CD8-positive, alpha-beta memory T cell (primary cell): Measurements from ENCODE around the gene SHMT1. TPM values are rescaled to one million over a fixed set of nuclear protein-coding genes. Genes with fewer than 3 reads are reported as not detected.
A peak's percentile ranks its signal among the peaks of the same experiment; 100 is the strongest.
"Not testable (repeated sequence)": the region's sequence is repeated elsewhere in the genome, so short reads cannot be mapped to it uniquely, and the experiment has no call there.

ENCODE experiments used
- CTCF ChIA-PET: fragments of 350-600 bp; sonication (Branson Sonifier 250); formaldehyde crosslinking; loops from one replicate; lab custom pipeline; 2021; ENCODE audit warnings: antibody characterized with exemption; lab: Charles Lee
- POLR2A ChIA-PET: fragments of 350-600 bp; sonication (Branson Sonifier 250); formaldehyde crosslinking; loops from one replicate; lab custom pipeline; 2021; ENCODE audit warnings: antibody characterized with exemption; lab: Charles Lee
- DNase-seq, 5 donors: peaks; one replicate each; pipeline versions ENCODE4 v3.0.0 to v3.0.0-alpha.2; 2020 to 2022; ENCODE audit warnings: mixed read lengths in 1 of 5
- H3K27ac ChIP-seq: one replicate; pipeline ENCODE4 v1.7.0; 2013; ENCODE audit warnings: low read depth, mild to moderate bottlenecking, low read length, moderate library complexity
- H3K27me3 ChIP-seq: 2 replicates; pipeline ENCODE4 v1.7.0; 2013; ENCODE audit warnings: low read length, mild to moderate bottlenecking; ENCODE audit not compliant: insufficient read depth, poor library complexity, severe bottlenecking
- H3K36me3 ChIP-seq: 2 replicates; pipeline ENCODE4 v1.7.0; 2013; ENCODE audit warnings: mild to moderate bottlenecking, low read length, moderate library complexity; ENCODE audit not compliant: insufficient read depth
- H3K4me1 ChIP-seq: 2 replicates; pipeline ENCODE4 v1.7.0; 2013; ENCODE audit warnings: mild to moderate bottlenecking, low read length, moderate library complexity; ENCODE audit not compliant: insufficient read depth
- H3K4me3 ChIP-seq: 2 replicates; pipeline ENCODE4 v1.7.0; 2013; ENCODE audit warnings: mild to moderate bottlenecking, low read length
- H3K9me3 ChIP-seq: 2 replicates; pipeline ENCODE4 v1.7.0; 2013; ENCODE audit warnings: mild to moderate bottlenecking, low read length
- H3K27ac Mint-ChIP-seq, 8 donors: one replicate each; pipeline ENCODE4 v1.8.0; 2020 to 2021; ENCODE audit warnings: mixed read lengths in 8 of 8, mild to moderate bottlenecking in 6 of 8, inconsistent platforms in 3 of 8, moderate library complexity in 3 of 8
- H3K27me3 Mint-ChIP-seq, 2 donors: one replicate each; pipeline ENCODE4 v1.8.0; 2020 to 2021; ENCODE audit warnings: mixed read lengths in 2 of 2, mild to moderate bottlenecking in 1 of 2, moderate library complexity in 1 of 2
- H3K36me3 Mint-ChIP-seq, 3 donors: one replicate each; pipeline ENCODE4 v1.8.0; 2020 to 2021; ENCODE audit warnings: mixed read lengths in 3 of 3, inconsistent platforms in 1 of 3, mild to moderate bottlenecking in 1 of 3
- H3K4me1 Mint-ChIP-seq, 3 donors: one replicate each; pipeline ENCODE4 v1.8.0; 2020 to 2021; ENCODE audit warnings: mixed read lengths in 3 of 3, inconsistent platforms in 1 of 3, mild to moderate bottlenecking in 1 of 3
- H3K4me3 Mint-ChIP-seq, 7 donors: one replicate each; pipeline ENCODE4 v1.8.0; 2020 to 2021; ENCODE audit warnings: mixed read lengths in 7 of 7, mild to moderate bottlenecking in 6 of 7, moderate library complexity in 4 of 7, inconsistent platforms in 2 of 7
- H3K9me3 Mint-ChIP-seq, 5 donors: one replicate each; pipeline ENCODE4 v1.8.0; 2020 to 2022; ENCODE audit warnings: mixed read lengths in 5 of 5, mild to moderate bottlenecking in 3 of 5, moderate library complexity in 2 of 5, inconsistent platforms in 1 of 5
- polyA plus RNA-seq: library from polyadenylated mRNA; unstranded; fragments of 300-500 nt; fragmentation: Illumina TruSeq; gene quantifications from one replicate; pipeline ENCODE4 v1.2.3, GENCODE V29; 2021
- total RNA-seq, 2 experiments: library from RNA; stranded (reverse); gene quantifications; one replicate each; pipeline ENCODE4 v1.2.3, GENCODE V29; 2021

Gene SHMT1
- total and polyA plus RNA-seq, 3 experiments from 2014 or later, result 28.8 to 43.8 (median 42.4) TPM

DNA sequence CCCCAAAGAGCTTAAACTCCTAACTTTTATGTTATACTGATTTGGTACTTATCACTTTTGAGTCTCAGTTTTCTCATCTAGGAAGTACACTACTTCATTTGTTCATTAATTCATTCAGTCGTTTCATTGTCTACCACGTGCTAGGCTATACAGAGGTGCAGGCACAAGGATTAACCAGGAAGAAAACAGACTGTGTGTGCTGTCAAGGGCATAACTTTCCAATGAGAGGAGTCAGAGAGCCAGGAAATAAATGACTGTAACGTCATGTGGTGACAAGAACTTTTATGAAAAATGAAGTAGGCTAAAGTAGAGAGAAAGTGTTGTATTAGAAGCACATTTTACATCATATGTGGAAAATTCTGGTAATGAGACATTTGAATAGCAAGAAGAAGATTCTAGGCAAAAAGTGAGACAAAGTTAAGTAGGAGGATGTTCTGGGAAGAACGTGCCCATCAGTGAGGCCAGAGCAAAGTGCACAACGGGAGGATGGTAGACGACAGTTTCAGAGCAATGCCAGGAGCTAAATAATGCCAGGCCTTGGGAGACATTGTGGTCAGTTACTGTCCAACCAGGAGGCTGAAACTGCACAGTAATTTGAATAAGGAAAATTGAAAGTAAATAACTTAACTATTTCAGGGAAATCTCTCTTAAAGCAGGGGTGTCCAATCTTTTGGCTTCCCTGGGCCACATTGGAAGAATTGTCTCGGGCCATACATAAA, 38.7 kb upstream of the SHMT1 start:
- H3K9me3 Mint-ChIP-seq, DNase-seq, CTCF ChIA-PET, H3K27me3 ChIP-seq, POLR2A ChIA-PET, H3K4me3 Mint-ChIP-seq, H3K36me3 Mint-ChIP-seq, H3K27ac ChIP-seq, H3K4me3 ChIP-seq, H3K9me3 ChIP-seq, H3K27ac Mint-ChIP-seq, H3K36me3 ChIP-seq, H3K4me1 ChIP-seq, H3K4me1 Mint-ChIP-seq, H3K27me3 Mint-ChIP-seq: not testable (repeated sequence)

DNA sequence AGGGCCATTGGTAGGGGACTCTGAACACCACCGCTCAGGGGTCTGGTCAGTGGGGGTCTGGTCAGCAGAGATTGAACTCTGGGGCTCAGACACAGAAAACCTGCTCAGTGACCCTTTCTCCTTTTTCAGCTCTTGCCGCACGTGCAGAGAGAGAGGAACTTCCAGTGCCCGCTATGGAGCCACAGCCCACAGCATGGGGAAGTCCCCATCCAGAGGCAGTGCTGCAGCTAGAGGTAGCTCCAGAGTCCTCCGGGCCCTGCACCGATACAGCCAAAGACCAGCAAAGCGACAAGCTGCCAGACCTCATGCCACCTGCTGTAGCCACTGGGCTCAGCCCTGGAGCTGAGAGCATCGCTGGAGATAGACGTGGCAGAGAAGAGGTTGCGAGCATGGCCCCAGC, 25.4 kb upstream of the SHMT1 start:
- H3K36me3 ChIP-seq, H3K9me3 ChIP-seq, H3K27ac ChIP-seq, H3K4me3 Mint-ChIP-seq, H3K4me1 ChIP-seq, H3K27ac Mint-ChIP-seq, H3K36me3 Mint-ChIP-seq, DNase-seq, POLR2A ChIA-PET, H3K27me3 Mint-ChIP-seq, H3K4me1 Mint-ChIP-seq, H3K9me3 Mint-ChIP-seq, CTCF ChIA-PET, H3K4me3 ChIP-seq, H3K27me3 ChIP-seq: not testable (repeated sequence)

DNA sequence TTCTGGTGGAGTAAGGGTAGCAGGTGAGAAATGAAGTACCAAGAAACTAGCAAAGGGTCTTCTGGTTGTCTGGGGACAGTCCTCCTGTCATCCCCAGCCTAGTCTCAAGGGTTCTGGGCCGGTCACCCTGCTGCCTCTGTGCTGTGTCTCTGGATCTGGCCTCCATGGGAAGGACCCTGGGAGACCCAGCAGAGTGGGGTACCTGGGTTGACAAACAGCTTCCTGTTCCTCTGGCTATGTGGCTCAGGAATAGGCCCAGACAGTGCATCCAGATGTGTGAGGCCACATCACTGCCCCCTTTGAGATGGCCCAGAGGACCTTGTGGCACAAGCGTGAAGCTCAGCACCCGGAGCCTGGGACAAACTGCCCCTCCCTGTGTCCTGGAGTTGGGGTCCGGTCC, 24.9 kb upstream of the SHMT1 start:
- H3K27ac ChIP-seq, POLR2A ChIA-PET, H3K9me3 Mint-ChIP-seq, H3K36me3 ChIP-seq, H3K27me3 Mint-ChIP-seq, H3K4me1 Mint-ChIP-seq, H3K4me3 Mint-ChIP-seq, H3K9me3 ChIP-seq, H3K27ac Mint-ChIP-seq, DNase-seq, CTCF ChIA-PET, H3K27me3 ChIP-seq, H3K36me3 Mint-ChIP-seq, H3K4me1 ChIP-seq, H3K4me3 ChIP-seq: not testable (repeated sequence)

DNA sequence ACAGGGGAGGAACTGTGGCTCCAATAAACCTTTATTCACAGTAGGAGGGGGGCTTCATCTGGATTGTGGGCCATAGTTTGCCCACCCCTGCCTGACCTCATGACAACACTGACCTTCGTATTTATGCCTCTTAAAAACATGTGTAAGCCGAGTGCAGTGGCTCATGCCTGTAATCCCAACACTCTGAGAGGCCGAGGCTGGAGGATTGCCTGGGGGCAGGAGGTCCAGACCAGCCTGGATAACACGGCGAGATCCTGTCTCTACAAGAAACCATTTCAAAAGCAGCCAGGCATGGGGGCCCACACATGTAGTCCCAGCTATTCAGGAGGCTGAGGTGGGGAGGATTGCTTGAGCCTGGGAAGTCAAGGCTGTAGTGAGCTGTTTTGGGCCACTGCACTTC, 24.2 kb upstream of the SHMT1 start:
- H3K4me3 ChIP-seq, POLR2A ChIA-PET, H3K4me3 Mint-ChIP-seq, H3K27ac ChIP-seq, H3K4me1 ChIP-seq, H3K27me3 Mint-ChIP-seq, H3K9me3 ChIP-seq, CTCF ChIA-PET, H3K9me3 Mint-ChIP-seq, DNase-seq, H3K36me3 Mint-ChIP-seq, H3K36me3 ChIP-seq, H3K4me1 Mint-ChIP-seq, H3K27me3 ChIP-seq: not testable (repeated sequence)
- H3K27ac Mint-ChIP-seq, result peak overlapping the region in 1 of 8 donors; percentile 84

DNA sequence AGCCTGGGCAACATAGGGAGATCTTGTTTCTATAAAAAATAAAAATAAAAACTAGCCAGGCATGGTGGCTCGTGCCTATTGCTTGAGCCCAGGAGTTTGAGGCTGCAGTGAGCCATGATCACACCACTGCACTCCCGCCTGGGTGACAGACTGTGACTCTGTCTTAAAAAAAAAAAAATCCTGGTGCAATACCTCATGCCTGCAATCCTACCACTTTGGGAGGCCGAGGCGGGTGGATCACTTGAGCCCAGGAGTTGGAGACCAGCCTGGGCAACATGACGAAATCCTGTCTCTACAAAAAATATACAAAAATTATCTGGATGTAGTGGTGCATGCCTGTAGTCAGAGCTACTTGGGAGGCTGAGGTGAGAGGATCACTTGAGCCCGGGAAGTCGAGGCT, 20.9 kb upstream of the SHMT1 start:
- CTCF ChIA-PET, POLR2A ChIA-PET: not testable (repeated sequence)
- peak overlapping the region in 1 of 8 donors; percentile 72 for H3K27ac Mint-ChIP-seq

DNA sequence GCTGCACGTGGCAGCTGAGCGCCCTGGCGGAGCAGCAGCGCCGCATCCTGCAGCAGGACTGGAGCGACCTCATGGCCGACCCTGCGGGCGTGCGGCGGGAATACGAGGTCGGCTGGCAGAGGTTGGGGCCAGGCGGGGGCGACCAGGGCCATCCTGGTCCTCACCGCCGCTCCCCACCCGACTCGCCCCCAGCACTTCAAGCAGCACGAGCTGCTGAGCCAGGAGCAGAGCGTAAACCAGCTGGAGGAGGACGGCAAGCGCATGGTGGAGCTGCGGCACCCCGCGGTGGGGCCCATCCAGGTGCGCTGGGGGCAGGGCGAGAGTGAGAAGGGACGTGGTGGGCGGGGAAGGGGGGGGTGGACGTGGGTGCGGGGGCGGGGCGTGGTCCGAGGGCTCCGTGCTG, 19.7 kb upstream of the SHMT1 start:
- H3K27ac ChIP-seq, POLR2A ChIA-PET, H3K27ac Mint-ChIP-seq, H3K27me3 ChIP-seq, H3K4me1 Mint-ChIP-seq, H3K36me3 ChIP-seq, CTCF ChIA-PET, H3K4me3 ChIP-seq, H3K36me3 Mint-ChIP-seq, H3K9me3 ChIP-seq, H3K9me3 Mint-ChIP-seq, H3K4me1 ChIP-seq, H3K27me3 Mint-ChIP-seq: not testable (repeated sequence)
- peak in 2 of 5 donors; percentile 19 to 46 for DNase-seq
- H3K4me3 Mint-ChIP-seq, result peak overlapping the region in 4 of 7 donors; percentile 26 to 41 (median 30)

More for the DNA sequence above, 20.9 kb upstream of the SHMT1 start:
- H3K27me3 ChIP-seq, H3K36me3 Mint-ChIP-seq, H3K9me3 ChIP-seq, H3K9me3 Mint-ChIP-seq, H3K4me1 Mint-ChIP-seq, H3K36me3 ChIP-seq, H3K27me3 Mint-ChIP-seq, H3K4me3 ChIP-seq, H3K4me3 Mint-ChIP-seq, H3K4me1 ChIP-seq, DNase-seq, H3K27ac ChIP-seq: not testable (repeated sequence)

DNA sequence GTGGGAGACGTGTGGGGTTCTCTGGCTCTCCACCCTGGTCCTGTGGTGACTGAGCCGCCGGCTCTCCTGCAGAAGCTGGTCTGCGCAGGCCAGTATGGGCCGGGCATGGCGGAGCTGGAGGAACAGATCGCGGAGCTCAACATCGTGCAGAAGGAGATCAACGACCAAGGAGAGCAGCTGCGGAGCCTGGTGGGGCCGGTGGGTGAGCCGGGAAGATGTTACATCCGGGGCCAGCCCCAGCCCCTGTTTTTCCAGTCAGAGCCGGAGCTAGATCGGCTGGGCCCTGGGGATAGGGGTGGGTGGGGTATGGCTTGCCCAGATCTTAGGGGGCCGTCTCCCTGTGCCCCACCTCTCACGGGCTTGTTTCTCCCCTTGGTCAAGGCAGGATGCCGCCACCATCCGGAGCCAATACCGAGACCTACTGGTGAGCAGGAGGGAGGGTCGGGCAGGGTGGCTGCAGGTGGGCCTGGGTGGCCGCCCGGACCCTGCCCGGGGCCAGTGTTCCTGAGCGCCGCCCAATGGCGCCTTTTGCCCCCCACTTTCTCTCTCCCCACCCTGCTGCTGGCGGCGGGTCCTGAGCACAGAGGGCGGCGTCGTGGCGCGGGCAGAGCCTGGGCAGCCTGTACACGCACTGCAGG, 19.2 kb upstream of the SHMT1 start:
- no peak overlapping the region for H3K27ac Mint-ChIP-seq
- Histone ChIP-seq H3K4me1 (no peaks in the 10 kb centered on the region), H3K27ac (no peak overlapping the region), H3K27me3 (no peaks in the 10 kb centered on the region), H3K9me3 (no peaks in the 10 kb centered on the region), H3K4me3 (no peak overlapping the region), H3K36me3 (no peaks in the 10 kb centered on the region)
- DNase-seq, result no peak
- H3K4me1 Mint-ChIP-seq, result peaks cover 0 to 6% (median 0%) of the 10 kb centered on the region in 3 donors
- no peaks in the 10 kb centered on the region for H3K9me3 Mint-ChIP-seq
- H3K4me3 Mint-ChIP-seq, result peak overlapping the region in 4 of 7 donors; percentile 26 to 41 (median 32)
- no peaks in the 10 kb centered on the region for H3K36me3 Mint-ChIP-seq
- H3K27me3 Mint-ChIP-seq, result peaks cover 7 to 8% of the 10 kb centered on the region in 2 donors
- CTCF ChIA-PET, result no interaction called here
- POLR2A ChIA-PET, result no interaction called here

DNA sequence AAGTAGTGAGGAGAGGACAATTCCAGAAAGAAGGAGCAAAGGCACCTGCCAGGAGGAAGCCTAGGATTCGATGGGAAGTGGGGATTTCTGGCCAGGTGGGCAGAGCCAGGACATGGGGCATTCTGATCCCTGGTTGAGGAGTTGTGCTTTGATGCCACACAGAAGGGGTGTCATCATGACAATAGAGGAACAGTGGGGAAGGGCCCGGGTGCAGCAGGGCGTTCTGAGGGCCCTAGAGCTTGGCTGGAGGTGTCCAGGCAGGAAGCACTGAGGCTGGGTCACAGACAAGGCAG, 18.5 kb upstream of the SHMT1 start:
- Mint-ChIP-seq H3K4me3 (peak overlapping the region in 4 of 7 donors; percentile 6 to 54 (median 32)), H3K9me3 (no peaks in the 10 kb centered on the region), H3K36me3 (no peaks in the 10 kb centered on the region), H3K27me3 (peaks cover 7 to 8% of the 10 kb centered on the region in 2 donors), H3K4me1 (peaks cover 0 to 6% (median 0%) of the 10 kb centered on the region in 3 donors), H3K27ac (no peak overlapping the region)
- no peak overlapping the region for H3K4me3 ChIP-seq
- H3K27ac ChIP-seq, result no peak overlapping the region
- H3K4me1 ChIP-seq, result no peaks in the 10 kb centered on the region
- CTCF ChIA-PET, result no interaction called here
- H3K27me3 ChIP-seq, result no peaks in the 10 kb centered on the region
- POLR2A ChIA-PET, result no interaction called here
- no peaks in the 10 kb centered on the region for H3K9me3 ChIP-seq
- no peaks in the 10 kb centered on the region for H3K36me3 ChIP-seq
- DNase-seq, result no peak
